HUES48 (cell line): ENCODE results near the gene VIT.

Source experiments
- H3K27ac ChIP-seq: one replicate; pipeline ENCODE4 v1.7.0; 2013; ENCODE audit warnings: low read depth, low read length, inconsistent platforms
- H3K27me3 ChIP-seq: 2 replicates; pipeline ENCODE4 v1.6.1; 2013; ENCODE audit warnings: mild to moderate bottlenecking, low read length; ENCODE audit not compliant: control insufficient read depth, insufficient read depth
- H3K36me3 ChIP-seq: 2 replicates; pipeline ENCODE4 v1.6.1; 2013; ENCODE audit warnings: low read length; ENCODE audit not compliant: control insufficient read depth, insufficient read depth
- H3K4me1 ChIP-seq: 2 replicates; pipeline ENCODE4 v1.6.1; 2013; ENCODE audit warnings: mild to moderate bottlenecking, low read length; ENCODE audit not compliant: control insufficient read depth, insufficient read depth
- H3K4me3 ChIP-seq: 2 replicates; pipeline ENCODE4 v1.5.1; 2013; ENCODE audit warnings: mild to moderate bottlenecking, low read depth, low read length
- H3K9ac ChIP-seq: 2 replicates; pipeline ENCODE4 v1.6.1; 2013; ENCODE audit warnings: mild to moderate bottlenecking, low read depth, low read length, moderate library complexity
- H3K9me3 ChIP-seq: 2 replicates; pipeline ENCODE4 v1.6.1; 2013; ENCODE audit warnings: low read length; ENCODE audit not compliant: control insufficient read depth, insufficient read depth

The VIT gene

GRCh38 chr2:36783246-36783645 is 86.7 kb downstream of the VIT start:
- peaks cover 33% of the 10 kb centered on the region for H3K4me1 ChIP-seq
- no peaks in the 10 kb centered on the region for H3K36me3 ChIP-seq
- no peaks in the 10 kb centered on the region for H3K27me3 ChIP-seq
- no peak overlapping the region for H3K4me3 ChIP-seq
- H3K27ac ChIP-seq: no peak overlapping the region
- H3K9me3 ChIP-seq: no peaks in the 10 kb centered on the region
- H3K9ac ChIP-seq: no peak overlapping the region

GRCh38 chr2:36785179-36785795 is 88.8 kb downstream of the VIT start:
- Histone ChIP-seq H3K9ac (no peak overlapping the region), H3K4me3 (no peak overlapping the region), H3K9me3 (no peaks in the 10 kb centered on the region), H3K36me3 (no peaks in the 10 kb centered on the region), H3K4me1 (peaks cover 33% of the 10 kb centered on the region), H3K27ac (no peak overlapping the region), H3K27me3 (no peaks in the 10 kb centered on the region)

- no peaks in the 10 kb centered on the region for H3K27me3 ChIP-seq
- H3K4me1 ChIP-seq: peaks cover 19% of the 10 kb centered on the region
- H3K9ac ChIP-seq: no peak overlapping the region
- no peak overlapping the region for H3K27ac ChIP-seq
- H3K36me3 ChIP-seq: no peaks in the 10 kb centered on the region
- no peaks in the 10 kb centered on the region for H3K9me3 ChIP-seq
- H3K4me3 ChIP-seq: no peak overlapping the region
These were observed 92.8 kb downstream of the VIT start for GRCh38 chr2:36789181-36789804.

GRCh38 chr2:36792951-36793350 is 96.4 kb downstream of the VIT start:
- H3K27me3 ChIP-seq: no peaks in the 10 kb centered on the region
- H3K4me3 ChIP-seq: no peak overlapping the region
- peaks cover 8% of the 10 kb centered on the region; the same call in 1 of the 2 replicates for H3K4me1 ChIP-seq
- H3K27ac ChIP-seq: no peak overlapping the region
- no peaks in the 10 kb centered on the region for H3K36me3 ChIP-seq
- no peak overlapping the region for H3K9ac ChIP-seq
- no peaks in the 10 kb centered on the region for H3K9me3 ChIP-seq

GRCh38 chr2:36797324-36798070 is 101.0 kb downstream of the VIT start:
- Histone ChIP-seq H3K9ac (no peak overlapping the region), H3K36me3 (no peaks in the 10 kb centered on the region), H3K9me3 (no peaks in the 10 kb centered on the region), H3K4me1 (peaks cover 10% of the 10 kb centered on the region; the same call in 1 of the 2 replicates), H3K27ac (no peak overlapping the region), H3K27me3 (no peaks in the 10 kb centered on the region), H3K4me3 (no peak overlapping the region)

- Histone ChIP-seq H3K9me3 (no peaks in the 10 kb centered on the region), H3K27me3 (no peaks in the 10 kb centered on the region), H3K36me3 (no peaks in the 10 kb centered on the region), H3K4me1 (peaks cover 10% of the 10 kb centered on the region; the same call in 1 of the 2 replicates), H3K27ac (no peak overlapping the region), H3K9ac (no peak overlapping the region), H3K4me3 (no peak overlapping the region)
These were observed 102.2 kb downstream of the VIT start for GRCh38 chr2:36798724-36799123.

GRCh38 chr2:36800381-36800780 is 103.9 kb downstream of the VIT start:
- Histone ChIP-seq H3K27me3 (no peaks in the 10 kb centered on the region), H3K4me1 (peaks cover 10% of the 10 kb centered on the region; the same call in 1 of the 2 replicates), H3K9ac (no peak overlapping the region), H3K27ac (no peak overlapping the region), H3K9me3 (no peaks in the 10 kb centered on the region), H3K4me3 (no peak overlapping the region), H3K36me3 (no peaks in the 10 kb centered on the region)

- no peak overlapping the region for H3K9ac ChIP-seq
- no peaks in the 10 kb centered on the region for H3K36me3 ChIP-seq
- no peaks in the 10 kb centered on the region for H3K9me3 ChIP-seq
- no peak overlapping the region for H3K27ac ChIP-seq
- H3K4me3 ChIP-seq: no peak overlapping the region
- peaks cover 10% of the 10 kb centered on the region; the same call in 1 of the 2 replicates for H3K4me1 ChIP-seq
- H3K27me3 ChIP-seq: no peaks in the 10 kb centered on the region
These were observed 104.6 kb downstream of the VIT start for GRCh38 chr2:36801088-36801487.

- Histone ChIP-seq H3K27ac (no peak overlapping the region), H3K9ac (no peak overlapping the region), H3K4me1 (peaks cover 2% of the 10 kb centered on the region; the same call in 1 of the 2 replicates), H3K9me3 (no peaks in the 10 kb centered on the region), H3K36me3 (no peaks in the 10 kb centered on the region), H3K4me3 (no peak overlapping the region), H3K27me3 (no peaks in the 10 kb centered on the region)
These were observed 106.4 kb downstream of the VIT start for GRCh38 chr2:36802952-36803351.

- Histone ChIP-seq H3K4me3 (no peak overlapping the region), H3K27ac (no peak overlapping the region), H3K4me1 (no peaks in the 10 kb centered on the region), H3K9ac (no peak overlapping the region), H3K27me3 (no peaks in the 10 kb centered on the region), H3K9me3 (no peaks in the 10 kb centered on the region), H3K36me3 (no peaks in the 10 kb centered on the region)
These were observed 109.2 kb downstream of the VIT start for GRCh38 chr2:36805635-36806224.
